NCI-H748 treated with DMSO at 0.1 percent for 48 hours (cell line): ENCODE results near the gene TDRD9.

Experiments used
- DNase-seq: peaks from one replicate; lab custom pipeline; 2025; lab: John Stamatoyannopoulos, UW

Gene TDRD9

DNA sequence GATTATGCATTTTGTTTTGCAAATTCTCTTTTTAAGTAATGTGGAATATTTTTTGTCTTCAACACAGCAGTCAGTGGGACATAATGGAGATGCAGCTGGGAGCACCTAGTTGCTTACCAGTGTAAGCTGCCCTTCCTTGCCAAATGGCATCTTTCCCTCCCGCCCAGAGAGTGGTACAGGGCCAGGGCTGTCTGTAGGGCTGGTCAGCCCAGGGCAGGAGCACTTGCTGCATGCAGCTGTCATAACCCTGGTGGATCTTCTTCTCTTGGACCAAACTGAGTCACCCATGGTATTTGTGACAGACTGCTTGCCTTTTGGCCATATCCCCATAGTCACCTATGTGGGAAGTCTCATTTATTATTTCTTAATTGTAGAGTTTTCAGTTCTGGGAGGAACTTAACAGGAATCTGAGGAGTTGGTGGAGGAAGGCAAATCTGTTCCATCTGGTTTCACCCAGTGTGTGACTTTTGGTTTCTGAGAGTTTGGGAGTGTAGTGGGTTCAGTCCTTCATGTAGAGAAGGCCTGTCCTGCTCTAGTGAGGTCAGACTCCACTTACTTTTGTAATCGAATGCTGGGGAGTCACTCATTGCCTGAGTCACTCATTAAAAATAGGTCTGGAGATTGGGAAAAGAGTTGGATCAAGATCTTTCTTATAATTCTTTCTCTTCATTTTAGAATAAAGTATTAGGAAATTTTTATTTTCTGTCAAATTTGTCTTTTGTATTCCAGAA is 95.2 kb downstream of the TDRD9 start:
- DNase-seq, result no peak

DNA sequence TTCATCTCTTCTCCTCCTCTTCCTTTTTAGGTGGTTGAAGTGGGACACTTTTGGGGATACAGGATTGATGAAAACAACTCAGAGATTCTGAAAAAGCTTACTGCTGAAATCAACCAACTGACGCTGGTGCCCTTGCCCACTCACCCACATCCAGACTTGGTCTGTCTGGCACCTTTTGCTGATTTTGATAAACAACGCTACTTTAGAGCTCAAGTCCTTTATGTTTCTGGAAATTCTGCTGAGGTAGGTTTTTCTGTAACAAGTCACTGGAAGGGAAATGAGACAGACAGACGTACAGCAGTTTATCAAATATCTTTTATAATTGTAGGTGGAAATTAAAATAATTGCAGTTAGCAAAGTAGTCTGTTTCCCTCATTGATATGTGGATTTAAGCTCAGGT is 97.3 kb downstream of the TDRD9 start:
- DNase-seq, result no peak

DNA sequence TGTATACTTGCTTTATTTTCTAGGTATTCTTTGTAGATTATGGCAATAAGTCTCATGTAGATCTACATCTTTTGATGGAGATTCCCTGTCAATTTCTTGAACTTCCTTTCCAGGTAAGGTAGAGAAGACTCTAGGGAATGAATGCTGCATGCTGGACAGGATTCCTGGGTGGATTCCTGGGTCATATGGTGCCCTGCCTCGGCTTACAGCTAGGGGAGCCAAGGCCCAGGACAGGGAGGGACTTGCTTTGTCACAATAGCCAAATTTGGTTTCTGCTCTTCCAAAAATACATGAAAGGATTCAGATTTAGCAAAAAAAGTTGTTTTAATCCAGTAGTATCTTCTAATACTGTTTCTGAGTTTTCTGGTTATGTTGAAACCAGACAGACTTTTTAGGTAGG is 97.8 kb downstream of the TDRD9 start:
- DNase-seq, result no peak

DNA sequence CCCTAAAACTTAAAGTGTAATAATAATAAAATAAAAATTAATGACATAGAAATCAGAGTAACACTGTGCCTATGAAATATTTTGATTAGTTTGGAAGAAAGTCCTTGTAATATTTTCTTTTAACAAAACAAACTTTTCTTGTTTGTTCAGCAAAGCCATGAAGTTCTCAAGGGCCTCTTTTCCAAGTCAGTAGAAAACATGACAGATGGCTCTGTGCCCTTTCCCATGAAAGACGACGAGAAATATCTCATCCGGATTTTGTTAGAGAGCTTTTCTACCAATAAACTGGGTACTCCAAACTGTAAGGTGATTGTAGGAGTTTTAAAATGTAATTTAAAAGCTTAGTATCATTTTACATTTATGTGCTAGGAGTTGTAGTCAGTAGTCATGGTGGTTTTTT is 102.7 kb downstream of the TDRD9 start:
- DNase-seq, result no peak

DNA sequence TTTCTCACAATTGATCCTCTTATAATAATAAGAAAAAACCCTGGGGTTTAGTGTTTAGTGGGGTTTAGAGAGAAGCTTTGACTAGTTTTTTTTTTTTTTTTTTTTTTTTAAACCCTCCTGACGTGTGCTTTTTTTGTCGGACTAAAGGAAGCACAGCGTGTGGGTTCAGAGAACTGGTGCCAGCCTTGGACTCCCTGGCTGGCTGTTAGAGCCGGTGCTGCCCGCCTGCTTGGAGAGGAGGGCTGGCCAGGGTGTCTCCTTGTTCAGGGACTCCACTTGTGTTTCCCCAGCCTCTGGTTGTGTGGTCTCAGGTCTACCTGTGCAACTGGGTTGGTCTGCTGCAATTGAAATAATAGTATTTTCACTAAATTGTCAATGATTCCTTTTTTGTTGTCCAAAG is 103.1 kb downstream of the TDRD9 start:
- DNase-seq, result no peak

DNA sequence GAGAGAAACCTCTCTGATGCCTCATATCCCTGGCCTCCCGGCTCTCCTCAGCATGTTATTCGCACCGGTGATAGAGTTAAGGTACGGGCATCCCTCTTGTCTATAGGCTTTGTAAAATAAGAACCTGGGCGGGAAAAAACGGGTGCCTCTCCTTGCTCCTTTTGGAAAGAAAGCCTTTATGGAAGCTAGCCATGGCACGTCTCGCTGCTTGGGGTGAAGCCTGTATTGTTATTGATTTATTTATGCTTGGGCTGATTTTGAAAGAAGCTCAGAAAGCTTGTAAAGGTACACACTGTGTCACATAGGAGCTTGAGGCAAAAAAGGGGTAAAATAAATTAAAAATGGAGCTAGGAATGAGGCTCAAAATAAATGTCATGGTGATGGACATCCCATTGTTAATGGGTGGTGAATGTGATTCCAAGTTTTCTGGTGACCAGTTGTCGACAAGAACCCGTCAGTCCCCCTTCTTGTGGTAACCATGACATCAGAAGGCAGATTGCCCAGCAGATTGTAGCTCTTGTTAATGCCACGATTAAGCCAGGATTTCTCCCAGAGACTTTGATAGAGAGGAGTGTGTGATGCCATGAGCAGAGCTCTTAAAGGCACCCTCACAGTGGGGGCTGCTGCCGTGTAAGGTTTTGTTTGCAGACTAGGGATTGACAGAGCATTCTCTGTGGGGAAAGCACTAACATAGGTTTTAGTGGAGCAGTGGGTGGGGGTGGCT is 106.9 kb downstream of the TDRD9 start:
- DNase-seq, result no peak

DNA sequence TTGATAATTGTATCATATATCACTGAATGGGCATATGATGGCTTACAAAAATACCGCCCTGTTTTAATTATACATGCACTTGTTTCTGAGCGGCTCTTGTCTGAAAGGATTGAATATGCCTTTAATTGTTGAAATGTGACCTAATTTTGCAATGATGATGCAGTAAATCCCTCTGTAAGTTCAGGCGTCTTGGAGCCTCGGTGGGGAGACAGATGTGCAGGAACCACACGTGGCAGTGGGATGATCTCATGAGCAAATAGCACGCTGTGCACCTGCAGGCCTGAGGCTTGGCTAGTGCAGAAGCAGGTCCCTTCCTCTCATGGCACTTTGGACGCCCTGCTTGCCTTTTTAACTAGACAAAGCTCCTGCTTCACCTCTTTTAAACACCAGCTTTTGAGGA is 108.0 kb downstream of the TDRD9 start:
- no peak for DNase-seq

DNA sequence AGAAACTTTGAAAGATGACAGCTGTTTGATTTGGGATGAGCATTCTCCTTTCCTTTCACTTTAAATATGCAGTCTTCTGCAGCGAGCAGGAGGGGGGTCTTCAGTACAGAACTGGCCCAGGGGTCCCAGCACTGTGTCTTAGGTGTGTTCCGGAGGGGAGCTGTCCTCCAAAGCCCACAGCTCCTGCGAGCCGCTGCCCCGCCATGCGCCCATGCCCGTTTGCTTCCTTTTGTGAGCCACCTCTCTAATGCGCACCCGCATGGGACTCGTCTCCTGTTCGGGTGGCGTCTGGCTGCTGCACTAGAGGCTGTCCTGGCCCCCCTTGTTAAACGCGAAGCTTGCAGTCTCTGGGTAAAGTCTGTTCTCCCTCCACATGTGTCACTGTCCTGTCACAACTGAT is 108.8 kb downstream of the TDRD9 start:
- DNase-seq, result no peak

DNA sequence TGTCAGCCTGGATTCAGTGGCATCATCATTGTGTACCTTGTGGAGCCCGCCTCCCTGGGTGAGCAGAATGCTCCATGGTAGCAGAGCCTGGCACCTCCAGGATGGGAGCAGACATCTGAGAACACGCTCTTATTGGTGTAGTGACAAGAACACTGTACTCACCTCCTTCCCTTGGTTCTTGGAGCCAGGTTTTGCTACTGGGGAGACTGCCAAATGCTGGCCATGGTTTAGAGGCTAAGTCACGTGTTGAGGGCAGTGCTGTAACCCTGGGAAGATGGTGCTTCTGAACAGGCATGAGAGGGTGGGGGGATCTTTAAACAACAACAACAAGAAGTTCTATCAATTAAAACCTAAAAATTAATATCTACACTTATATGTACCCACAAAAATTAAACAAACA is 109.6 kb downstream of the TDRD9 start:
- no peak for DNase-seq

DNA sequence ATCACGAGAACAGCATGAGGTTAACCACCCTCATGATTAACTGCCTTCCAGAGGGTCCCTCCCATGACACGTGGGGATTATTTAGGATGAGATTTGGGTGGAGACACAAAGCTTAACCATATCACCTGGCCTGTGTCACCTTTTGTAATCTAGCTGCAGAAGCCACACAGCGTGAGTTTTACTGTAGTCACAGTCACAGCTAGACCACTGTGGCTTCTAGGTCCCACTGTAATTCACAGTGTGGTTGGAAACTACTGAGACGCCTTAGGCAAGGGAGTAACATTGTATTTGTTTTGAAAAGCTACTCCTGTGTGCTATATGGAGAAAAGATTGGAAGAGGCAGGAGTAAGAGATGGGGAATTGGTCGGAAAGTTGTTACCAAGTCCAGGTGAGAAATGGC is 111.0 kb downstream of the TDRD9 start:
- DNase-seq, result no peak

DNA sequence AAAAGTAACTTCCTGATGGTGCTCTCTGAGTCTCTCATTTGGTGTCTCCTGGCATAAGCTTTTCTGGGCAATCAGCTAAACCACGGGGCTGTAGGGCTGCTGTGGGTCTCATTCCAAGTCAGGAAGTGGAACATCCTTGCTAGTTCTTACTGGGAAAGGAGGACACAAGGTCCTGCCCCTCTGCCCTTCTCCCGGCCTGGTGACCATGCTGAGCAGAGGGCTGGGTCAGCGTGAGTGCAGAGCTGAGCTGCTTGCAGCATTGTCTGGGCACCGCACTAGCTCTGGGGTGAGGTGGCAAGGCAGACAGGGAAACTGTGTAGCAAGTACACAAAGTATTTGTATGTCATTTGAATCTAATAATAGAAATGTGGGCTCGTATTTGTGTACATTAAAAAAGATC is 112.3 kb downstream of the TDRD9 start:
- no peak for DNase-seq

DNA sequence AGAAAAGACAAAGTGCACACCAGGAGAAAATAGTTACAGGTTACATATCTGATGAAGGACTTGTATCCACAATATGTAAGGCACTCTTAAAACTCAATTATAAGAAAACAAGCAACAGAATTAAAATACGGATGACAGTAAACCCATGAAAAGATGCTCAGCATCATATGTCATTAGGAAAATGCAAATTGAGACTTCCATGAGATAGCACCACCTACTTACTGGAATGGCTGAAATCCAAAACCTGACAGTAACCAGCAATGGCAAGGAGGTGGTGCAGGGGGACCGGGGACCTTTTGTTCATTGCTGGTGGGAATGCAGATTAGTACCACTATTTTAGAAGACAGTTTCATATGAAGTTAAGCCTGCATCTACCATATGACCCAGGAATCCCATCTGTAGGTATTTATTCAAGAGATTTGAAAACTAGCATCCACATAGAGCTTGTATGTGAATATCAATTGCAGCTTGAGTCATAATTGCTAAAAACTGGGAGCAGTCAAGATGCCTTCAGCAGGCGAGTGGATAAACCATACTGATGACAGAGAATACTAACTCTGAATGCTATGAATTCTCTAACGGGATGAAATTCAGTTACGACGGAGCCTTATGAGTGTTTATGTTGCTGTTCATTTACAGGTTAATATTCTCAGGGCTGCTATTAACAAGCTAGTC is 113.3 kb downstream of the TDRD9 start:
- no peak for DNase-seq

DNA sequence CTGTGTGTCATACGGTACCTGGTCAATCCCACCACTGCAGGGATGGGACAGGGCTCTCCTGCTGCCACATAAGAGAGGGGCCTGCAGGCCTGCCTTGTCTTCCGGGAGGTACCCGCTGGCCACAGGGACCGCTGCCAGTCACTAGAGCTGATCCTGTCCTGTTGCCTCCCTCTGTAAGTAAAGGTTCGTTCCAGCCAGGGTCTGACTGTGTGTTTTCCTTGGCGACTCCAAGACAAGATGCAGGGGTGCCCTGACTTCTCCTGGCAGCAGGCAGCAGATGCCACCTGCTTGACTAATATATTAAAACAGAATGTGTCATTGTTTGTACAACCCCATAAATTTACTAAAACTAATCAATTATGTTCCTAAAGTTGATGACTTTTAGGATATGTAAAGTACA is 115.8 kb downstream of the TDRD9 start:
- no peak for DNase-seq

DNA sequence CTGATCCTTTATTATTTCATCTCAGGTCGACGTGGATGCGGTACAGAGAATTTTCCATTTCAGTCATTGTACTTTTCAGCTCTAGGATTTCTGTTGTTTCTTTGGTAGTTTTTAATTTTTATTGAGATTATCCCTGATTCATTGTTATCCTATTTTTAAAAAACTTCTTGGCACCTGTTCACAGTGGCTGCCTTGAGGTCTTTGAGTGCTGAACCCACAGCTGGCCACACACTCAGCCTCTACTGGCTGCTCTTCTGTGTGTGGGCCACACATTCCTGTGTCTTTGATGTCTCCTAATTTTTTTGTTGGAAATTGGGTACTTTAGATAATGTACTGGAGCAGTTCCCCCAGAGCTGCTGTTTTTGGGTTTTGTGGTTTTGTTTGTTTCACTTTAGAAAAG is 119.5 kb downstream of the TDRD9 start:
- DNase-seq, result no peak

DNA sequence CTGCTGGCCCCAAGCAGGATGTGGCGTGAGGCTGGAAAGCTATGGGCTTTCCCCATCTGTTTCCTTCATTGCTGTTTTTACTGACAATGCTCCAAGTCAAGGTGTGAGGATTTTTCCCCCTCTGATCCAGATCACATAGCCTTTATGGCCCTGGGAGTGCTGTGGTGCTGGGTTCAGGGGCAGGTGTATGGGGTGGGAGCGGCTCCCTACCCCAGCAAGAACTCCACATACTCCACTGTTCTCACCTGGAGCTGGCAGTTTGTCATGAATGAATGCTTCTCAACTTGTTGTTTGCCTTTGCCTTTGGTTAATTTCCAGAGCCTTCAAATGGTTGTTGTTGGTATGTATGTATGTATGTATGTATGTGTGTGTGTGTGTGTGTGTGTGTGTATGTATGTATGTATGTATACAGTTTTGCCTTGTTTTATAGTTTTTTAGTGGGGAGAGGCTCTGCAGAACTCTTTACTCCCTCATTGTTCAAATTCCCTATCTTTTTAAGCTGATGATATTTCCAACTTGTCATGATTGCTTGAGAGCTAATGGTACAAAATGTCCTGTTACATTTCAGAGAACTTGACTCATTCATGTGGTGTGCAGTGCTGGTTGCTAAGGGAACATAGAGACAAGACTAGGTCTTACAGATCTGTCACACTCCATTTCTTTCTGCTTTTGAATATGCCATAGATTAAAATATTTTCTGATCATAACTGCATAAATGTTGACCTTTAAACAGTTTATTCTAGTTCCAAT is 120.7 kb downstream of the TDRD9 start:
- no peak for DNase-seq

DNA sequence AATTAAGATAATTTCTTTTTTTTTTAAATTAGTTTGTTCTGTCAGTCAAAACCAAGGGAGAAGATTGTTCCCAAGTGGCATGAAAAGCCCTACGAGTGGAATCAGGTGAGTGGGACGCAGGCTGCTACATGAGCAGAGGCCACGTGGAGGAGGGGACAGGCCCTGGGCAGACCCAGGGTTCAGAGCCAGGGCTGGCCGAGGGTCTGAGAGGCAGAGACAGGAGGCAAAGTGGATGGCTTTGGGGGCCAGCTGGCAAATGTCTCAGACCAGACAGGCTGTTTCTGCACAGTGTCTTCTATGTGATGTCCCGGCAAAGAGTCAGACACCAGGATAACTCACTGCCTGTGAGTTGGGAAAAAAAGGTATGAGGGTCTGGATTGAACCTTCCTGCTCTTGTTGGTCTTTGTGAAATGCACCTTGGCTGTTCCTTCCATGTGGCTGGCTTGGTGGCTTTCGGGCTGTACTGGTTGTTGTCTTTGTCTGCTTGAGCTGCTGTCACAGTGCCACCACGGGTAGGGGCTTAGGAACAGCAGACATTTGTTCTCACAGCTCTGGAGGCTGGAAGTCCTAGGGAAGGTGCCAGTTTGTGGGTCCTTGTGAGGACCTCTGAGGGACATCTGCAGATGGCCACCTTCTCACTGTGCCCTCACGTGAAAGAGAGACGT is 121.5 kb downstream of the TDRD9 start:
- DNase-seq, result no peak

DNA sequence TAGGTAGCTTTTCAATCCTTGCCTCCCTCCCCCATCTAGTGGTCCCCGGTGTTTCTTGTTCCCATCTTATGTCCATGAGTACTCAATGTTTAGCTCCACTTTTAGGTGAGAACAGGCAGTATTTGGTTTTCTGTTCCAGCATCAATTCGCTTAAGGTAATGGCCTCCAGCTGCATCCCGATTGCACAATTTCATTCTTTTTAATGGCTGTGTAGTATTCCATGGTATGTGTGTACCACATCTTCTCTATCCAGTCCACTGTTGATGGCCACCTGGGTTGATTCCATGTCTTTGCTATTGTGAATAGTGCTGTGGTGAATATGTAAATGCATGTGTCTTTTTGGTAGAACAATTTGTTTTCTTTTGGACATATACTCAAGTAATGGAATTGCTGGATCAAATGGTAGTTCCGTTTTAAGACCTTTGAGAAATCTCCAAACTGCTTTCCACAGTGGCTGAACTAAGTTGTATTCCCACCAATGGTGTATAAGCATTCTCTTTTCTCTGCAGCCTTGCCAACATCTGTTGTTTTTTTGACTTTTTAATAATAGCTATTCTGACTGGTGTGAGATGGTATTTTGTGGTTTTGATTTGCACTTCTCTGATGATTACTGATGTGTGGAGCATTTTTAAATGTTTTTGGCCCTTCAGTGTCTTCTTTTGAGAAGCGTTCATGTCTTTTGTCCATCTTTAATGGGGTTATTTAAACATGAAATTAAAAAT is 123.0 kb downstream of the TDRD9 start:
- DNase-seq, result no peak

DNA sequence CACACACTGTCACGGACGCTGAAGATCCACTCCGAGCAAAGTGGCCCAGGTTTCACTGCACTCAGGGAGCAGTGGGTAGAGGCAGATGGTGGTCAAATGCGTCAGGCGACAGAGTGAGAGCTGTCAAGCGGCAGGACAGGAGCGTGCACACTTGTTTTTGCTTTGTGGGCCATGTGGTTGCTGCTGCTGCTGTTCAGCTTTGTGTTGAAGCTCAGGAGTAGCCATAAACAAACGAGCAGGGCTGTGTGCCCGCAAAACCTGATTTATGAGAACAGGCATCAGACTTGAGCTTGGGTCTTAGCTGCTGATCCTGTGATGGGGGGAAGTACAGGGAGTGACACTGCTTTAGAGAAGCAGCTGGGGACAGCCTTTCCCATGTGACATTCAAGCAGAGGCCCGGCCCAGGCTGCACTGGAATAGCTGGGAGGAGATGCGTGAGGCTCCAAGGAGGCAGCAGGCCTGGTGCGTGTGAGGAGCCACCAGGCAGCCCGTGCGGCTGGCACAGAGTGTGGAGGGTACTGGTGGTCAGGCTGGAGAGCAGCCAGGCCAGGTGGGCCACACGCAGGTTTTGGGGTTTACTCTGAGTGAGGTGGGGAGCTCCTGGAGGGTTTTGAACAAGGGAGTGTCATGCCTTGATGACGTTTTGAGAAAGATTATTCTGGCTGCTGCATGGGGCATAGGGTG is 126.1 kb downstream of the TDRD9 start:
- DNase-seq, result no peak

DNA sequence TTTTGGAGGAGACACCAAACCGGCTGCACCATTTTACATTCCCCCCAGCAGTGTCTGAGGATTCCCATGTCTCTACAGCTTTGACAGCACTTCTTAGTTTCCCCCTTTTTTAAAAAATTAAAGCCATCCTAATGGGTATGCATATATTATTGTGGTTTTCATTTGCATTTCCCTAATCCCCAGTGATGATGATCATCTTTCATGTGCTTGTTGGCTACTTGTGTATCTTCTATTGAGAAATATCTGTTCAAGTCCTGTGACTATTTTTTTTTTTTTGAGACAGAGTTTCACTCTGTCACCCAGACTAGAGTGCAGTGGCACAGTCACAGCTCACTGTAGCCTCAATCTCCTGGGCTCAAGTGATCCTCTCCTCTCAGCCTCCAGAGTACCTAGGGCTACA is 134.0 kb downstream of the TDRD9 start:
- DNase-seq, result no peak

DNA sequence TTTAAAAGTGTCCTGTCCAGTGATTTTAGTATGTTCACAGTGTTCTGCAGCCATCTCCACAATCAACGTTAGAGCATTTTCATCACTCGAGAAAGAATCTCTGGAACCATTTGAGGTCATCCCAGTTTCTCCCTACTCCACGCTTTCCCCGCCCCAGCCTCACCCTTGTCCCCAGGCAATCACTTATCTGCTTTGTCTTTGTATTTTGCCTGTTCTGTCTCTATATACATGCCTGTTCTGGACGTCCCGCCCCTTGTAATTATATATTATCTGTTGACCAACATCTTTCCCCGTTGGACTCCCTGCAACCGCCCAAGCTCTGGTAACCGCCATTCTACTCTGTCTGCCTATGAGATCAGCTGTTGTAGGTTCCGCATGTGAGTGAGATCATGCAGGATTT is 135.7 kb downstream of the TDRD9 start:
- no peak for DNase-seq

DNA sequence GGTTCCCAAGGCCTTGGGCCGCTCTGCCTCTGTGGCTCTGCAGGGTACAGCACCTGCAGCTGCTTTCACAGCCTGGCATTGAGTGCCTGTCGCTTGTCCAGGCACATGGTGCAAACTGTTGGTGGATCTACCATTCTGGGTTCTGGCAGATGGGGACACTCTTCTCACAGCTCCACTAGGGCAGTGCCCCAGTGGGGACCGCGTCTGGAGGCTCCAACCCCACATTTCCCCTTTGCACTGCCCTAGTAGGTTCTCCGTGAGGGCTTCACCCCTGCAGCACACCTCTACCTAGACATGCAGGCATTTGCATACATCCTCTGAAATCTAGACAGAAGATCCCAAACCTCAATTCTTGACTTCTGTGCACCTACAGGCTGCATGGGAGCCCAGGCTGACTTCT is 138.0 kb downstream of the TDRD9 start:
- no peak for DNase-seq
